Nephron progenitor cell (in vitro differentiated cells): ENCODE measurements around the gene GFOD1.

Experiments
- DNase-seq: peaks from one replicate; pipeline ENCODE4 v3.0.0; 2021
- H3K27ac Mint-ChIP-seq: 2 replicates; pipeline ENCODE4 v1.8.0; 2021; ENCODE audit warnings: mild to moderate bottlenecking, moderate library complexity, mixed read lengths
- H3K27me3 Mint-ChIP-seq: 2 replicates; pipeline ENCODE4 v1.8.0; 2021; ENCODE audit warnings: mild to moderate bottlenecking, low read depth, mixed read lengths; ENCODE audit not compliant: poor library complexity
- H3K36me3 Mint-ChIP-seq: 2 replicates; pipeline ENCODE4 v1.8.0; 2021; ENCODE audit warnings: low read depth, mixed read lengths
- H3K4me1 Mint-ChIP-seq: 2 replicates; pipeline ENCODE4 v1.8.0; 2021; ENCODE audit warnings: mixed read lengths
- H3K4me3 Mint-ChIP-seq: 2 replicates; pipeline ENCODE4 v1.8.0; 2021; ENCODE audit warnings: mild to moderate bottlenecking, moderate library complexity, mixed read lengths
- H3K9me3 Mint-ChIP-seq: 2 replicates; pipeline ENCODE4 v1.8.0; 2021; ENCODE audit warnings: mild to moderate bottlenecking, moderate library complexity, mixed read lengths
- TF ChIP-seq, protein P1 (sequence below): fragments of 200-600 bp; sonication (generic); IDR thresholded peaks from 2 replicates; pipeline ENCODE4 v1.5.0; 2021; ENCODE audit warnings: antibody characterized with exemption

GFOD1 gene

GRCh38 chr6:13485923-13486562, 1.4 kb downstream of the GFOD1 start:
- DNase-seq = peak; percentile 42
- Mint-ChIP-seq H3K27me3 (peaks cover 52% of the 10 kb centered on the region), H3K9me3 (no peaks in the 10 kb centered on the region), H3K4me3 (peak overlapping the region; percentile 94), H3K36me3 (no peaks in the 10 kb centered on the region), H3K27ac (no peak overlapping the region), H3K4me1 (peaks cover 32% of the 10 kb centered on the region)
- TF ChIP-seq, protein P1, sequence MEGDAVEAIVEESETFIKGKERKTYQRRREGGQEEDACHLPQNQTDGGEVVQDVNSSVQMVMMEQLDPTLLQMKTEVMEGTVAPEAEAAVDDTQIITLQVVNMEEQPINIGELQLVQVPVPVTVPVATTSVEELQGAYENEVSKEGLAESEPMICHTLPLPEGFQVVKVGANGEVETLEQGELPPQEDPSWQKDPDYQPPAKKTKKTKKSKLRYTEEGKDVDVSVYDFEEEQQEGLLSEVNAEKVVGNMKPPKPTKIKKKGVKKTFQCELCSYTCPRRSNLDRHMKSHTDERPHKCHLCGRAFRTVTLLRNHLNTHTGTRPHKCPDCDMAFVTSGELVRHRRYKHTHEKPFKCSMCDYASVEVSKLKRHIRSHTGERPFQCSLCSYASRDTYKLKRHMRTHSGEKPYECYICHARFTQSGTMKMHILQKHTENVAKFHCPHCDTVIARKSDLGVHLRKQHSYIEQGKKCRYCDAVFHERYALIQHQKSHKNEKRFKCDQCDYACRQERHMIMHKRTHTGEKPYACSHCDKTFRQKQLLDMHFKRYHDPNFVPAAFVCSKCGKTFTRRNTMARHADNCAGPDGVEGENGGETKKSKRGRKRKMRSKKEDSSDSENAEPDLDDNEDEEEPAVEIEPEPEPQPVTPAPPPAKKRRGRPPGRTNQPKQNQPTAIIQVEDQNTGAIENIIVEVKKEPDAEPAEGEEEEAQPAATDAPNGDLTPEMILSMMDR = no peak

DNA sequence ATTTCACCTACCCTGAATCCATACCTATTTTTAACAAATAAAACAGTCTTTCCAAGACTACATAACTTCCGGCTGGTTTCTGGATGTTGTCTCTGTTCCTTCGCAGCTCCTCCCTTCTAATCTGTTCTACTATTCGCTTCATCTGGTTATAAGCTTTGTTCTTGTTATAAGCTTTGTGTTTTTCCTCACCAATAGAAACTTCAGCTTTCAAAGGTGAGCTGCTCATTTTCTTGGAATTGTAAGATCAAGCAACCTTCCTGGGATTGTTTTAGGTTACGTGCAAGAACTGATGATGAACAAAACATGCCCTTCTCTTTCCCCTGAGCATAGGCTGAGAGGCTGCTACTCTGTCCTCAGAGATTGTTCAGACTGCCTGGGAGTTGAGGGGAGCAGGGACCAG, 2.1 kb downstream of the GFOD1 start:
- TF ChIP-seq, protein P1 = no peak
- peak overlapping the region; percentile 94 for H3K4me3 Mint-ChIP-seq
- peaks cover 45% of the 10 kb centered on the region for H3K27me3 Mint-ChIP-seq
- DNase-seq = no peak
- H3K27ac Mint-ChIP-seq = no peak overlapping the region
- peaks cover 32% of the 10 kb centered on the region for H3K4me1 Mint-ChIP-seq
- no peaks in the 10 kb centered on the region for H3K36me3 Mint-ChIP-seq
- H3K9me3 Mint-ChIP-seq = no peaks in the 10 kb centered on the region

- no peaks in the 10 kb centered on the region for H3K36me3 Mint-ChIP-seq
- no peak overlapping the region for H3K27ac Mint-ChIP-seq
- peaks cover 32% of the 10 kb centered on the region for H3K4me1 Mint-ChIP-seq
- TF ChIP-seq, protein P1 = no peak
- peaks cover 41% of the 10 kb centered on the region for H3K27me3 Mint-ChIP-seq
- H3K4me3 Mint-ChIP-seq = peak overlapping the region; percentile 94
- H3K9me3 Mint-ChIP-seq = no peaks in the 10 kb centered on the region
- no peak for DNase-seq
Observed at GRCh38 chr6:13484827-13485226, 2.6 kb downstream of the GFOD1 start.

- no peak overlapping the region for H3K27ac Mint-ChIP-seq
- peaks cover 32% of the 10 kb centered on the region for H3K4me1 Mint-ChIP-seq
- H3K4me3 Mint-ChIP-seq = peak overlapping the region; percentile 94
- DNase-seq = no peak
- H3K9me3 Mint-ChIP-seq = no peaks in the 10 kb centered on the region
- TF ChIP-seq, protein P1 = no peak
- peaks cover 38% of the 10 kb centered on the region for H3K27me3 Mint-ChIP-seq
- no peaks in the 10 kb centered on the region for H3K36me3 Mint-ChIP-seq
Observed at GRCh38 chr6:13484138-13484708, 3.2 kb downstream of the GFOD1 start.

DNA sequence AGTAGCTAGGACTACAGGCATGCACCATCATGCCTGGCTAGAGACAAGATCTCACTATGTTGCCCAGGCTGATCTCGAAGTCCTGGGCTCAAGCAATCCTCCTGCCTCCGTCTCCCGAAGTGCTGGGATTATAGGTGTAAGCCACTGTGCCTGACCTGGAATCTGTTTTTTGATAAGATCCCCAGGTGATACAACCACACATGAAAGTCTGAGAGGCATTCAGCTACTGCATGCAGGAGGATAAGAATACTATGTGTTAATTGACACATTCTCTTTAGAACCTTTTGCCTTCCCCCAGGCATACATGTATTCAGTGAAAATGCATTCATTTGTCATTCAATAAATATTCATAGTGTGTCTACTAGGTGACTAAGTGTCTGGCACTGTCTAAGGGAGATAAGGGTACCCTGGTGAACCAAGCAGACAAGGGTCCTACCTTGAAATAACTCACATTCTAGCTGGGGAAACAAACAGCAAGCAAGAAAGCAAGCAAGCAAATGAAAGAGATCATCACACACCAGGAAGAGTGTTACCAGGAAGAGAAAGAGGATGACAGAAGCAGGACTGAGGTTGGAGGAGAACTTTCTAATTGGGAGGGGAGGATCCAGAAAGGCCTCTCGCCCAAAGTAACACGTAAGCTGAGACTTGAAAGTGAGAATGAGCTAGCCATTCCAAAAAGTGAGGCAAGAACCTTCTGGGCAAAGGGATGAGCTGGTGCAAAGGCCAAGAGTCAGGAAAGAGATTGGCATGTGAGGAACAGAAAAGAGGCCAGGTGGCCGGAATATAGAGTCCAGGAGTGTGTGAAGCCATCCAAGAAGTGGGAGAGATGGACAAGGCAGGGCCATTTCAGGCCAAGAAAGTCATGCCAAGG, 6.5 kb downstream of the GFOD1 start:
- no peak overlapping the region for H3K27ac Mint-ChIP-seq
- DNase-seq = no peak
- TF ChIP-seq, protein P1 = no peak
- no peaks in the 10 kb centered on the region for H3K9me3 Mint-ChIP-seq
- H3K4me3 Mint-ChIP-seq = no peak overlapping the region
- peaks cover 20% of the 10 kb centered on the region for H3K27me3 Mint-ChIP-seq
- H3K36me3 Mint-ChIP-seq = peaks cover 3% of the 10 kb centered on the region
- H3K4me1 Mint-ChIP-seq = peaks cover 34% of the 10 kb centered on the region
